GM18873 (cell line): Measurements from ENCODE around the gene NEMP1.

Source experiments
- ATAC-seq: cut with Tn5 transposase; IDR thresholded peaks from one replicate; pipeline ENCODE4 v1.9.1; 2021; ENCODE audit warnings: mild to moderate bottlenecking, moderate library complexity, moderate number of reproducible peaks; ENCODE audit not compliant: unreplicated experiment, low FRiP score

Gene NEMP1

GRCh38 chr12:57006809-57007475, 71.6 kb downstream of the NEMP1 start:
- no peak for ATAC-seq

GRCh38 chr12:57005980-57006808, 72.4 kb downstream of the NEMP1 start, which contains the start of gene ZBTB39:
Gene ZBTB39 (minus strand): TSS chr12:57006546. CDS start chr12:57004917, 1,629 bp downstream.
- ATAC-seq = no peak
